ENCODE data around the gene CHCHD3.

The CHCHD3 gene

GRCh38 chr7:133070562-133070961, 11.3 kb downstream of the CHCHD3 start:
- Histone ChIP-seq H3K4me3 (ENCODE audit: low read length) (no peak overlapping the region), H3K4me1 (ENCODE audit: control insufficient read depth, insufficient read depth, low read length) (no peaks in the 10 kb centered on the region), H3K27me3 (ENCODE audit: control insufficient read depth, insufficient read depth, low read length) (no peaks in the 10 kb centered on the region), H3K9ac (ENCODE audit: low read length) (no peak overlapping the region), H3K27ac (ENCODE audit: low read depth, low read length) (no peak overlapping the region), H3K36me3 (ENCODE audit: control insufficient read depth, insufficient read depth, low read length) (peaks cover 4% of the 10 kb centered on the region)

GRCh38 chr7:133065301-133065700, 16.6 kb downstream of the CHCHD3 start:
- no peaks in the 10 kb centered on the region for H3K27me3 ChIP-seq (ENCODE audit: control insufficient read depth, insufficient read depth, low read length)

GRCh38 chr7:133064082-133064820, 17.6 kb downstream of the CHCHD3 start:
- no peak overlapping the region for H3K27ac ChIP-seq (ENCODE audit: low read depth, low read length)
- H3K4me1 ChIP-seq (ENCODE audit: control insufficient read depth, insufficient read depth, low read length) = no peaks in the 10 kb centered on the region
- H3K9ac ChIP-seq (ENCODE audit: low read length) = no peak overlapping the region
- no peaks in the 10 kb centered on the region for H3K27me3 ChIP-seq (ENCODE audit: control insufficient read depth, insufficient read depth, low read length)
- no peak overlapping the region for H3K4me3 ChIP-seq (ENCODE audit: low read length)
- H3K36me3 ChIP-seq (ENCODE audit: control insufficient read depth, insufficient read depth, low read length) = peaks cover 6% of the 10 kb centered on the region

More at GRCh38 chr7:133065301-133065700, 16.6 kb downstream of the CHCHD3 start:
- Histone ChIP-seq H3K27ac (ENCODE audit: low read depth, low read length) (no peak overlapping the region), H3K4me1 (ENCODE audit: control insufficient read depth, insufficient read depth, low read length) (no peaks in the 10 kb centered on the region), H3K4me3 (ENCODE audit: low read length) (no peak overlapping the region), H3K36me3 (ENCODE audit: control insufficient read depth, insufficient read depth, low read length) (peaks cover 3% of the 10 kb centered on the region), H3K9ac (ENCODE audit: low read length) (no peak overlapping the region)

- H3K36me3 ChIP-seq (ENCODE audit: control insufficient read depth, insufficient read depth, low read length) = peaks cover 4% of the 10 kb centered on the region
- no peak overlapping the region for H3K27ac ChIP-seq (ENCODE audit: low read depth, low read length)
Measured at GRCh38 chr7:133061792-133062191, 20.1 kb downstream of the CHCHD3 start.

GRCh38 chr7:133061357-133061756, 20.5 kb downstream of the CHCHD3 start:
- H3K4me3 ChIP-seq (ENCODE audit: low read length) = no peak overlapping the region
- H3K4me1 ChIP-seq (ENCODE audit: control insufficient read depth, insufficient read depth, low read length) = no peaks in the 10 kb centered on the region
- H3K27ac ChIP-seq (ENCODE audit: low read depth, low read length) = no peak overlapping the region
- H3K27me3 ChIP-seq (ENCODE audit: control insufficient read depth, insufficient read depth, low read length) = no peaks in the 10 kb centered on the region
- peaks cover 4% of the 10 kb centered on the region for H3K36me3 ChIP-seq (ENCODE audit: control insufficient read depth, insufficient read depth, low read length)
- H3K9ac ChIP-seq (ENCODE audit: low read length) = no peak overlapping the region

More at GRCh38 chr7:133061792-133062191, 20.1 kb downstream of the CHCHD3 start:
- H3K9ac ChIP-seq (ENCODE audit: low read length) = no peak overlapping the region
- H3K4me3 ChIP-seq (ENCODE audit: low read length) = no peak overlapping the region
- no peaks in the 10 kb centered on the region for H3K27me3 ChIP-seq (ENCODE audit: control insufficient read depth, insufficient read depth, low read length)
- H3K4me1 ChIP-seq (ENCODE audit: control insufficient read depth, insufficient read depth, low read length) = no peaks in the 10 kb centered on the region

- Histone ChIP-seq H3K4me3 (ENCODE audit: low read length) (no peak overlapping the region), H3K4me1 (ENCODE audit: control insufficient read depth, insufficient read depth, low read length) (no peaks in the 10 kb centered on the region), H3K27ac (ENCODE audit: low read depth, low read length) (no peak overlapping the region), H3K36me3 (ENCODE audit: control insufficient read depth, insufficient read depth, low read length) (peaks cover 4% of the 10 kb centered on the region), H3K27me3 (ENCODE audit: control insufficient read depth, insufficient read depth, low read length) (no peaks in the 10 kb centered on the region), H3K9ac (ENCODE audit: low read length) (no peak overlapping the region)
Measured at GRCh38 chr7:133060004-133060403, 21.9 kb downstream of the CHCHD3 start.

- Histone ChIP-seq H3K36me3 (ENCODE audit: control insufficient read depth, insufficient read depth, low read length) (peaks cover 4% of the 10 kb centered on the region), H3K4me3 (ENCODE audit: low read length) (no peak overlapping the region), H3K9ac (ENCODE audit: low read length) (no peak overlapping the region), H3K27me3 (ENCODE audit: control insufficient read depth, insufficient read depth, low read length) (no peaks in the 10 kb centered on the region), H3K27ac (ENCODE audit: low read depth, low read length) (no peak overlapping the region), H3K4me1 (ENCODE audit: control insufficient read depth, insufficient read depth, low read length) (no peaks in the 10 kb centered on the region)
Measured at GRCh38 chr7:133059263-133059662, 22.6 kb downstream of the CHCHD3 start.

- Histone ChIP-seq H3K9ac (ENCODE audit: low read length) (no peak overlapping the region), H3K36me3 (ENCODE audit: control insufficient read depth, insufficient read depth, low read length) (peaks cover 4% of the 10 kb centered on the region), H3K27me3 (ENCODE audit: control insufficient read depth, insufficient read depth, low read length) (no peaks in the 10 kb centered on the region), H3K4me3 (ENCODE audit: low read length) (no peak overlapping the region), H3K27ac (ENCODE audit: low read depth, low read length) (no peak overlapping the region), H3K4me1 (ENCODE audit: control insufficient read depth, insufficient read depth, low read length) (peaks cover 6% of the 10 kb centered on the region)
Measured at GRCh38 chr7:133056370-133057238, 25.3 kb downstream of the CHCHD3 start.

GRCh38 chr7:133054162-133054840, 27.6 kb downstream of the CHCHD3 start:
- Histone ChIP-seq H3K27me3 (ENCODE audit: control insufficient read depth, insufficient read depth, low read length) (no peaks in the 10 kb centered on the region), H3K4me1 (ENCODE audit: control insufficient read depth, insufficient read depth, low read length) (peaks cover 9% of the 10 kb centered on the region), H3K4me3 (ENCODE audit: low read length) (no peak overlapping the region), H3K9ac (ENCODE audit: low read length) (no peak overlapping the region), H3K27ac (ENCODE audit: low read depth, low read length) (no peak overlapping the region), H3K36me3 (ENCODE audit: control insufficient read depth, insufficient read depth, low read length) (no peaks in the 10 kb centered on the region)

GRCh38 chr7:133053321-133053891, 28.5 kb downstream of the CHCHD3 start:
- Histone ChIP-seq H3K36me3 (ENCODE audit: control insufficient read depth, insufficient read depth, low read length) (no peaks in the 10 kb centered on the region), H3K4me3 (ENCODE audit: low read length) (no peak overlapping the region), H3K27ac (ENCODE audit: low read depth, low read length) (no peak overlapping the region), H3K27me3 (ENCODE audit: control insufficient read depth, insufficient read depth, low read length) (no peaks in the 10 kb centered on the region), H3K4me1 (ENCODE audit: control insufficient read depth, insufficient read depth, low read length) (peaks cover 9% of the 10 kb centered on the region), H3K9ac (ENCODE audit: low read length) (no peak overlapping the region)

GRCh38 chr7:133052826-133053225, 29.1 kb downstream of the CHCHD3 start:
- H3K27me3 ChIP-seq (ENCODE audit: control insufficient read depth, insufficient read depth, low read length) = no peaks in the 10 kb centered on the region
- H3K4me1 ChIP-seq (ENCODE audit: control insufficient read depth, insufficient read depth, low read length) = peaks cover 9% of the 10 kb centered on the region
- H3K9ac ChIP-seq (ENCODE audit: low read length) = no peak overlapping the region
- no peaks in the 10 kb centered on the region for H3K36me3 ChIP-seq (ENCODE audit: control insufficient read depth, insufficient read depth, low read length)
- H3K4me3 ChIP-seq (ENCODE audit: low read length) = no peak overlapping the region
- no peak overlapping the region for H3K27ac ChIP-seq (ENCODE audit: low read depth, low read length)

GRCh38 chr7:133052401-133052756, 29.5 kb downstream of the CHCHD3 start:
- H3K27me3 ChIP-seq (ENCODE audit: control insufficient read depth, insufficient read depth, low read length) = no peaks in the 10 kb centered on the region
- H3K9ac ChIP-seq (ENCODE audit: low read length) = no peak overlapping the region
- no peak overlapping the region for H3K27ac ChIP-seq (ENCODE audit: low read depth, low read length)
- no peaks in the 10 kb centered on the region for H3K36me3 ChIP-seq (ENCODE audit: control insufficient read depth, insufficient read depth, low read length)
- no peak overlapping the region for H3K4me3 ChIP-seq (ENCODE audit: low read length)
- H3K4me1 ChIP-seq (ENCODE audit: control insufficient read depth, insufficient read depth, low read length) = peaks cover 9% of the 10 kb centered on the region

All from rectal smooth muscle tissue (tissue), 1 donor.